NT2/D1 (cell line): Measurements from ENCODE around the gene PPAN.

Source experiments
- DNase-seq: peaks from one replicate; pipeline ENCODE4 v3.0.0-alpha.2; 2011; ENCODE audit warnings: low read depth, low spot score
- H3K27me3 ChIP-seq: 2 replicates; pipeline ENCODE4 v1.6.0; 2011; ENCODE audit warnings: mild to moderate bottlenecking; ENCODE audit not compliant: insufficient read length, insufficient read depth
- H3K36me3 ChIP-seq: 2 replicates; pipeline ENCODE4 v1.6.1; 2011; ENCODE audit warnings: mild to moderate bottlenecking, low read length, mixed read lengths; ENCODE audit not compliant: insufficient read depth, insufficient read length
- H3K4me1 ChIP-seq: 2 replicates; pipeline ENCODE4 v1.5.1; 2011; ENCODE audit not compliant: insufficient read depth, insufficient read length
- H3K4me3 ChIP-seq: 2 replicates; pipeline ENCODE4 v1.5.1; 2011; ENCODE audit warnings: low read depth; ENCODE audit not compliant: insufficient read length
- H3K9ac ChIP-seq: 2 replicates; pipeline ENCODE4 v1.6.0; 2011; ENCODE audit warnings: low read depth; ENCODE audit not compliant: insufficient read length
- H3K9me3 ChIP-seq: 2 replicates; pipeline ENCODE4 v1.5.1; 2011; ENCODE audit warnings: mild to moderate bottlenecking, low read length; ENCODE audit not compliant: insufficient read depth
- SUZ12 ChIP-seq: IDR thresholded peaks from 2 replicates; pipeline ENCODE4 v1.6.1; 2011; ENCODE audit not compliant: insufficient read length, insufficient read depth; ENCODE audit errors: extremely low read depth
- YY1 ChIP-seq: IDR thresholded peaks from 2 replicates; pipeline ENCODE4 v1.6.1; 2011; ENCODE audit not compliant: insufficient read length, insufficient read depth
- ZNF274 ChIP-seq: IDR thresholded peaks from 2 replicates; pipeline ENCODE4 v1.6.1; 2011; ENCODE audit warnings: mild to moderate bottlenecking, low read depth, low read length

The PPAN gene

GRCh38 chr19:10104665-10105508 lies 1.3 kb upstream of the PPAN start:
- Histone ChIP-seq H3K36me3 (peaks cover 33% of the 10 kb centered on the region), H3K4me3 (no peak overlapping the region), H3K9me3 (no peaks in the 10 kb centered on the region), H3K4me1 (peaks cover 13% of the 10 kb centered on the region), H3K27me3 (no peaks in the 10 kb centered on the region), H3K9ac (peak overlapping the region; percentile 28)
- DNase-seq = no peak
- no peak for TF ChIP-seq YY1
- TF ChIP-seq SUZ12 = no peak

DNA sequence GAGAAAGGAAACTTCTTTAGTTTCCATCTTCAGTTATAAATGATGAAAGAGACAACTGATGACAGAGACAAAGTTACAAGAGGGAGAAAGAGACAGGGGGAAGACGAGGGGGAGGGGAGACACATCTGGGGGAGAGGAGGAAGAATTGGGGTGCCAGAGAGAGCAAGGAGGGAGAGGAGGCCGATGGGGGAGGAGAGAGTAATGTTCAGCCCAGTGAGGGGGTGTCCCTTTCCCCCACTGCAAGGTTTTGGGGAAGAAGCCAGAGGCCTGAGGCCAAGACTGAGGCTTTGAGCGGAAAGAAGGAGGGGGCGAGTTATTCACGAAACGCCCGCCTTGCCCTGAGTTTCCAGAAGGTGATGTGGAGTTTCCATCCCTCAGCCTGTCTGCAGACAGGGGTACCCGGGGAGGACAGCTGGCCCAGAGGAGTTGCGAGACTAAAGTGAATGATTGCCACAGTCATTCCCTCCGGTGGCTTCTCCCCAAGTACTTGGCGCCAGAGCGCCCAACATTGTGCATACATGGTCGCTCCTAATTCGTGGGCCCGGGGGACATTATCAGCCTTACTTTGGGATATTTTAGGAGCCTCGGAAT lies 558 bp upstream of the PPAN start:
- no peak for DNase-seq
- Histone ChIP-seq H3K4me3 (no peak overlapping the region), H3K27me3 (no peaks in the 10 kb centered on the region), H3K36me3 (peaks cover 40% of the 10 kb centered on the region), H3K9me3 (no peaks in the 10 kb centered on the region), H3K4me1 (peaks cover 15% of the 10 kb centered on the region), H3K9ac (peak overlapping the region; percentile 65)
- no peak for TF ChIP-seq YY1
- TF ChIP-seq SUZ12 = no peak
- no peak for TF ChIP-seq ZNF274

- peaks cover 19% of the 10 kb centered on the region for H3K4me1 ChIP-seq
Observed at GRCh38 chr19:10107254-10107653, 1.1 kb downstream of the PPAN start.

DNA sequence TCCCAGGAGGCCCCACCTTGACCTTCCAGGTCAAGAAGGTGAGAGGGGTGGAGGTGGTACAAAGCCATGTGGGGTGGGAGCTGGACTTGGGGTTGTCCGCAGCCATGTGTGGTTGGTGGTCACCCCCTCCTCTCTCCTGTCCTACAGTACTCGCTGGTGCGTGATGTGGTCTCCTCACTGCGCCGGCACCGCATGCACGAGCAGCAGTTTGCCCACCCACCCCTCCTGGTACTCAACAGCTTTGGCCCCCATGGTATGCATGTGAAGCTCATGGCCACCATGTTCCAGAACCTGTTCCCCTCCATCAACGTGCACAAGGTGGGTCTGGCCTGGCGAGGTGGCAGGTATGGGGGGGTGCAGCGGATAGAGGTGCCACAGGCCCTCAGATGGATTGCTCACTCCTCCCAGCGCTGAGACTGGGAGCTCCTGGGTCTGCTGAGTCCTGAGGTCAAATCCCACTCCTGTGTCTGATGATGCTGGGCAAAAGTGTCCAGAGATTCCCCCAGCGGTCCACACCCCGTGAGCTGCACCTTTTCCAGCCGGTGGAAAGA lies 1.7 kb downstream of the PPAN start:
- H3K36me3 ChIP-seq = peaks cover 58% of the 10 kb centered on the region
- H3K27me3 ChIP-seq = no peaks in the 10 kb centered on the region
- H3K4me1 ChIP-seq = peaks cover 21% of the 10 kb centered on the region
- H3K4me3 ChIP-seq = peak overlapping the region; percentile 6
- H3K9ac ChIP-seq = peak overlapping the region; percentile 100
- no peak for TF ChIP-seq YY1
- no peak for TF ChIP-seq SUZ12
- TF ChIP-seq ZNF274 = no peak
- no peak for DNase-seq
- no peaks in the 10 kb centered on the region for H3K9me3 ChIP-seq

More at GRCh38 chr19:10107254-10107653, 1.1 kb downstream of the PPAN start:
- no peaks in the 10 kb centered on the region for H3K27me3 ChIP-seq
- H3K36me3 ChIP-seq = peaks cover 56% of the 10 kb centered on the region
- H3K9me3 ChIP-seq = no peaks in the 10 kb centered on the region
- peak overlapping the region; percentile 100 for H3K9ac ChIP-seq
- peak overlapping the region; percentile 100 for H3K4me3 ChIP-seq
- TF ChIP-seq ZNF274 = no peak
- TF ChIP-seq SUZ12 = no peak
- TF ChIP-seq YY1 = no peak
- DNase-seq = no peak

DNA sequence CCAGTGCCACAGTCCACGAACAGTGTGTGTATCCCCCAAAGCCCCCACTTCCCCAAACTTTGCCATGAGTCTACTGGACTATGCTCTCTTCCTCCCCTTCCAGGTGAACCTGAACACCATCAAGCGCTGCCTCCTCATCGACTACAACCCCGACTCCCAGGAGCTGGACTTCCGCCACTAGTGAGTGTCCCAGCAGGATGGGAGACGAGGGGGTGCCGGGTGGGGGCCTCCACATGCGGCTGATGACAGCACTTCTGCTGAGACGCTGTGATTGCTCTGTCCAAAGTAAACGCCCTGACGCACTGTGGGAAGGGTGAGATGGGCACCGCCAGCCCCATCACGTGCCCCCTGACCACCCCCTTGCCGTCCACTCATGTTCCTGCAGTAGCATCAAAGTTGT lies 3.4 kb downstream of the PPAN start:
- Histone ChIP-seq H3K9me3 (no peaks in the 10 kb centered on the region), H3K36me3 (peaks cover 70% of the 10 kb centered on the region), H3K4me3 (no peak overlapping the region), H3K27me3 (no peaks in the 10 kb centered on the region), H3K9ac (peak overlapping the region; percentile 59), H3K4me1 (peaks cover 26% of the 10 kb centered on the region)
- DNase-seq = no peak
- TF ChIP-seq ZNF274 = no peak
- TF ChIP-seq SUZ12 = no peak
- no peak for TF ChIP-seq YY1

GRCh38 chr19:10110076-10110971 lies 4.2 kb downstream of the PPAN start:
- DNase-seq = no peak
- Histone ChIP-seq H3K4me1 (peaks cover 30% of the 10 kb centered on the region), H3K9me3 (no peaks in the 10 kb centered on the region), H3K4me3 (no peak overlapping the region), H3K27me3 (no peaks in the 10 kb centered on the region), H3K9ac (peak overlapping the region; percentile 59), H3K36me3 (peaks cover 78% of the 10 kb centered on the region)
- TF ChIP-seq YY1 (no peak), SUZ12 (no peak), ZNF274 (no peak)

- peaks cover 84% of the 10 kb centered on the region for H3K36me3 ChIP-seq
- H3K4me1 ChIP-seq = peaks cover 34% of the 10 kb centered on the region
- DNase-seq = no peak
- H3K9ac ChIP-seq = no peak overlapping the region
- TF ChIP-seq SUZ12 (no peak), YY1 (no peak), ZNF274 (no peak)
- no peaks in the 10 kb centered on the region for H3K27me3 ChIP-seq
- H3K4me3 ChIP-seq = no peak overlapping the region
- H3K9me3 ChIP-seq = no peaks in the 10 kb centered on the region
Observed at GRCh38 chr19:10110972-10111317, 4.8 kb downstream of the PPAN start.
